NCI-H69 (cell line): ENCODE measurements around the gene CD93.

ENCODE experiments used
- DNase-seq: peaks from one replicate; lab custom pipeline; 2025; lab: John Stamatoyannopoulos, UW

CD93 gene

DNA sequence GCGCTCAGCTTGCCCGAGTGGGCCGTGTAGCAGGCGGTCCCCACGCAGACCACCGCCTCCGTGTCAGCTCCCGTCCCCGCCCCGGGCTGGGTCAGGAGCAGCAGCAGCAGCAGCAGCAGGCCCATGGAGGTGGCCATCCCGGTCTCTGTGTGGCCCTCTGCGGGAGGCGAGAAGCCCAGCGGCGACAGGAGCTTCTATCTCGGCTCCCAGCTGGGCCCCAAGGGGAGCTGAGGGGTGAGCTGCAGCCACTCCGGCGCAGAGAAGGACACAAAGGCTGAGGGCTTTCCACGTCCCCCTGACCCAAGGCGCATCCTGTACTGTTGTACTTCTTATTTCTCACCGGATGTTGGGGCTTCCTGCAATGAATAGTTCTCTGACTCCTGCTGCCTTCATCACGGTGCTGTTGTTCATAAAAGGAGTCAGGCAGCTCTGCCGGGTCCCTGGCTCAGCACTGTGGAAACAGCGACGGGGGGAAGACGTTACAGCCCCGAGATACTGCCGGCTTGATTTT, at the start of gene CD93:
Gene CD93, minus strand, starts transcription at position 269 of the 511 bp plus-strand sequence. Its CDS starts 132 bp downstream, at position 137.
- no peak for DNase-seq

GRCh38 chr20:23133560-23133998, 47.5 kb upstream of the CD93 start:
- DNase-seq, result no peak

GRCh38 chr20:23132930-23133559, 46.9 kb upstream of the CD93 start:
- no peak for DNase-seq

- no peak for DNase-seq
Measured at GRCh38 chr20:23132293-23132929, 46.3 kb upstream of the CD93 start.

DNA sequence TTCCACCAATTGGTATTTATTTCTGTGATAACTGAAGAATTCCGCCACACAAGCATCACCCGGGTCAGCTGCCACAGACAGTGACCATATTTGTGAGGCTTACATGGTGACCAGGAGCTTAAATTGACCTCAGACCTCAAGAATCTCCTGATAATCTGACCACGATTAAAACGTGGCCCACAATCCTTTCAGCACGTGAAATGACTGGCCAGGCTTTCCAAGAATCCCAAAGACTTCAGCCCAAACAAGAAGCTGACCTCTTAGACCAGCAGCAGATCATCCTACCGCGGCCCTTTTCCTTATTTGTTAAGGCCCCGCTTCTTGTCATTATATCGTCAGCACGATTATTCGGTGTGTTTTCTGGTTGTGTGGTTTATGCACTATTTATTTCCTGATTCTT, 45.6 kb upstream of the CD93 start:
- DNase-seq, result no peak

DNA sequence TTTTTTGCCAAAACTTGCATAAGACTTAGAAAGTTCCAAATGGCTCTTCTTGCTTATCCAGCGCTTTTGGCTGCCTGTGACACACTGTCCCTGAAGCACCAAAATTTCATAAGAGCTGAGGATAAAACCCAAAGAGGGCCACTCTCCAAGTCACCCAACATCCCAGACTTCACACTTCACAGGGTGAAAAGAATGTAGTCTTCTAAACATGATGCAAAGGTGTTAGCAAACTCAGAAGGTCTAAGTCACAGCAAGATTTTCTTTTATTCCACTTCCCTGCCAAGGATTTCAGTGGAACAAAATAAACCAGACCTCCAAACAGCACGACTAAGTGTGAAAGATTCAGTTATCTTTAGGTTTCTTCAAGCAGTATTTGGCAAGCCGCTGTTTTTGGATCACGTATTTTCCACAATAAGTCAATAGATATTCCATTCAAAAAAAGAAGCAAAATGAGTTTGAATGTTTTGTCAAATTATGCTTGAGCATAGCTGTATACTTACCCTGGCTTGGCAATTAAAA, 44.6 kb upstream of the CD93 start:
- DNase-seq, result no peak

- DNase-seq, result no peak
Measured at GRCh38 chr20:23129891-23130621, 43.9 kb upstream of the CD93 start.

GRCh38 chr20:23129266-23129665, 43.1 kb upstream of the CD93 start:
- DNase-seq, result no peak

DNA sequence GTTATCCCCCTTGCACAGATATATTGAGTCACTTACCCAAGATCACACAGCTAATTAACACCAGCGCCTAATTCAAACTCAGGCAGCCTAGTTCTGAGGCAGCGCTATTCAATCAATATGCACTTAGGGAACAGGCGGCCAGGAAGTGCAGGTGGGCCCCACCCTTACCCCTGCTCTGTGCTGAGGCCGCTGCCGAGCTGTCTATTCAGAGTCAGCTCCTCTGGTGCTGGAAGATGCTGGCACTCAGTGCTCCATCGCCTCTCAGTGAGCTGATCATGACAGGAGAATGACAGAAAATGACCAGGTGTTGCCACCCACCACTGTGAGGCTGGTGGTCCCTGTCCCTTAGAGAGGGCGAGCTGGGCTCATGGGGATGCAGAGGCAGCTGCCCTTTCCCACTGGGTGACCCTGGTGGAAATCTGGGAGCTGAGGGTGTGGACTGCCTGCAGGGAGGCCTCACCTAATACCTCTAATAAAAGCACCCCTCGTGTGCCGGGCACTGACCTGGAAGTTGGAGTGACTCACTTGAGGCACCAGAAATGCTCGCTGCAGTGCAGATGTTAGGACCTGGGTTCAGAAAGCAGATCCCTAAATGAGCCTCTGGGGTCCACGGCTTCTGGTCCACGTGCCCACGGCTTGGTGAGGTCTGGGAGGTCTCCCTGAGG, 42.5 kb upstream of the CD93 start:
- DNase-seq, result peak; percentile 47

DNA sequence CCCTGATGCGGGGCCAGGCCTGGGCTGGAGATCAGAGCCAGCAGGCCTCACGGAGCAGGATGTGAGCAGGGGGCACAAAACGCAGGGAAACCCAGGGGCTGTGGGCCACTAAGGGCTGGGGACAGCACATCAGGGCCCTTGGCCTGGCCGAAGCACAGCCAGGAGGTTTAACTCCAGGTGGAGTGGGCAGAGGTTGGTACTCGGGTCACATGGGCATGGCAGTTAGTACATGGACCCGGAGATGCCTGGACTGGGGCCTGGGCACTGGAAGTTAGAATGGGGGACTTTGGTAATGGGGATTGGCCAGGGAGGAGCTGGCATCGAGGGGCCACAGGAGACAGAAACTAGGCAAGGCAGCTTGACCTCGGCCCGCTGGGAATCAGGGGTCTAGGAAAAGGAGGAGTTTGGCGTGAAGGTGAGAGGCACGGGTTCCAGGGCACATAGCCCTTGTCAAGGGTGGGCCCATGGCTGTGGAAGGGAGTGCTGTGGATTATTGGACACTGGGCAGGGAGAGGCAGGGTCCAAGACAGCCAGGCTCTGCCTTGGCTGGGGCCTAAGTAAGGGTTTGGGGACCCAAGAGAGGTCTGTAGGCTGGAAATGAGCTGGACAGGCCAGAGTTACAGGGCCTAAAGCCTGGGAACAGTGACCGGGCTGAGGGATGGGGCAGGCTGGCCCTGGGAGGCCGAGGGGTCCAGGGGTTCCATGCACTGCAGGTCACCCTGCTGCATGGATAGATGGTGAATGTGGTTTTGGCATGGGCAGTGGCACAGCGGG, 41.6 kb upstream of the CD93 start:
- DNase-seq, result no peak

GRCh38 chr20:23126281-23127061, 40.3 kb upstream of the CD93 start:
- no peak for DNase-seq

GRCh38 chr20:23125625-23126191, 39.6 kb upstream of the CD93 start:
- peak; percentile 55 for DNase-seq

DNA sequence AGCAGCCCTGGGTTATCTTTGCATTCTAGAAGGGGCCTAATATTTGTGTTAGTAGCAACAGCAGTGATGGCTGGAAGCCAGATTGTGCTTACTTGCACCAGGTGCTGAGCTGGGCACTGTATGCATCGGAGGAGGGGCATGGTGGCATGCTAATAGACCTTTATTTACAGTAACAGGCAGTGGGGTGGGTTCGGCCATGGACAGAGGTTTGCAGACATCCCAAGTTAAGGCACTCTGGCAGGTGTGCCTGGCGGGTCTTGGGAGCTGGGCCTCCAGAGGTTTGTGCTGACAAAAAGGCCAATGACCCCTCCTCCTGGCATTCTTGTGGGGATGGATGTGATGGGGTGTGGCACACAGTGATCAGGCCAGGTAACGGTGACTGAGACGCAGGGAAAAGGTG, 39.0 kb upstream of the CD93 start:
- peak; percentile 89 for DNase-seq

GRCh38 chr20:23123886-23124285, 37.8 kb upstream of the CD93 start:
- DNase-seq, result no peak

DNA sequence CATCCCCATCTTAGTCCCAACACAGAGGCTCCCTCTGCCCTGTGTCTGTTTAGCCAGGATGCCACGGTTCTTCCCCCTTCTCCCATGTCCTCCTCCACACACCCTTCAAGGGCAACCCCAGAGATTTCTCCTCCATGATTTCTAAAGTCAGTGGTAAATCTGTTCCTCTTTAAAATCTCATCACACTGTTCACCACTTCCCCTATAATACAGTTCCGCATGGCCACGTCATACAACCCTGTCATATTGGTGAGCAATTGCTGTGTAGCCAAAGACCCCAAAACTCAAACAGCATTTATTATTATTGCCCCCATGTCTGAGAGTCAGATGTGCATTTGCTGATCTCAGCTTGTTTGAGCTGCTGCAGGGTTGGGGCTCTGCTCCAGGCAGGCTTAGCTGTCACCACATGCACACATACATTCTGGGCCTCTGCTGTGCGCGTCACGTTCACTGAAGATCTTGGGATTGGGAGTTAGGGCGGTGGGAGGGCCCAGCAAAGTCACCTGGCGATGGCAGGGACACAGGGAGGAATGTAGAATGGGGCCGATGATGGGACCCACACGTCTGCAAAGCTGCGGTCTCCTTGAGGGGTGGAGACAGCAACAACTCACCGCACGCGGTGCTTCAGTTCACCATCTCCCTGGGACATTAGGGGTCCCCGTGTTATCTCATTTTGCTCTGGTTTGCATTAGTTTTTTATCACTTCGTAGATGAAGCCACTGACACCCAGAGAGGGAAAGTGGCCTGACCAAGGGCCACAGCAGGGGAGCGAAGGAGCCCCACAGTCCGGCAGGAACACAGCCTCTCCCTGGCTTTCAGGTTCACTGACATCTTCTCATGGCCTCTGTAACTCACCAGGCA, 36.9 kb upstream of the CD93 start:
- no peak for DNase-seq

GRCh38 chr20:23122321-23122720, 36.2 kb upstream of the CD93 start:
- no peak for DNase-seq

DNA sequence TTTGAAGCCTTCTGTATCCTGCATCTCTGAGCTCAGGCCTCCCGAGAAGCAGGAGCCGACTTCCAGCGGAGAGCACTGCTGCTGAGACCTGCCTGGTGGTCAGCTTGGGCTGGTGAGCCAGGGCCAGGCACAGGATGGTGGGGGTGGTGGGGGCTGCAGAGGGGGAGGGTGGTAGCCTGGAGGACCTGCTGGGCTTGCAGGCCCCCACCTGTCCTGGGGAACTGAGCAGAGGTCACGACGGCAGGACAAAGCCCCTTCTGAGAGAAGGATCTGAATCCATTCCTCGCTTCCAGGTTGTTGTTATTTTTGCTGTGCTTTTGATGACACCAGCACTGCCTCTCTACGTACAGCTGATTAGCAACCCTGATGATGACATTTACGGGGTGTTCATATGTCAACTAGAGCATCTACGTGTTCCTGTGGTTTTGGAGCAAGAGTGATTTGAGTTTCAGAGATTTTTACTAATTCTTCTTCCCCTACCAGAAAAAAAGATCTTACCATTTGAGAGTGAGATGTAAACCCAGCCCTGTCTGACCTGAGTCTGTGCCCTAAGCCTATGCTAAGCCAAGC, 35.7 kb upstream of the CD93 start:
- DNase-seq, result no peak

DNA sequence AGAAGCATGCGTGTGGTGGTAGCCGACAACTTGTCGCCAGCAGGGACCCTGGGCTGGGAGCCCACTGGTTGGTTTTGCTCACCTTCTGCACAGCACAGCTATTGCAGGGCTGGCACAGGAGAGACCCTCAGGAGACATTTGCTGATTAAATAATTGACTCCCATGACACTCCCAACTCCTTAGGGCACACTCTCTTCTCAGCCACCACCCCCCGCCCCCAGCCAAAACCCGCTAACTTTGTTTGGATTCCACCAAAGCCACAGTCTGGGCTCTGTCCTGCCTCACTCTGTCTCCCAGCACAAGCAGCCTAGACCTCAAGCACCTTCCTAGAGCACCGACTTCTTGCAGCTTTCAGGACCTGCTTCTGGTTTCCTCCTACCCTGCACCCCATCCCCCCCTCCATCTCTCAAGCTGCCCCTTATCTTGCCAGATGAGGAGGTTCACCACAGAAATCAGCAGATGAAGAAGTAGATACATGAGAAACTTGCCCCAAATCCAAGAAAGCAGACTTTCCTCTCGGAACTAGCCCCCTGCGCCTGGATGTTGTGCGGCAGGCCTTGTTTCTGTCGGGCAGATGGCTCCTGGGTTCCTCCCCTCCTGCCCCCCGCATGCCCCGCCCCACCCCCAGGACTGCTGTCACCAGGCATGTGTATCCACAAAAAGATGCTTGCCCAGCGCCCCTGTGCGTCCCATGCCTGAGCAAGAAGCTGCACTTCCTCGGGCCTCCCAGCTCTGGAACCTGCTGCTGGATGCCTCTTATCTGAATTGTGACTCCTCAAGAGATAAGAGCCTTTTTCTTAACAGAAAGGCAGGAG, 35.0 kb upstream of the CD93 start:
- no peak for DNase-seq
